ENCODE measurements around the gene TSPEAR. TPM values are rescaled to one million over a fixed set of nuclear protein-coding genes. Genes with fewer than 3 reads are reported as not detected.
A peak's percentile ranks its signal among the peaks of the same experiment; 100 is the strongest.

TSPEAR gene
- total and polyA plus RNA-seq, 2 of the 13 experiments (the other 11 are each of a cell fraction or from before 2014, with no cell fraction given) = 0.07 to 0.32 TPM

DNA sequence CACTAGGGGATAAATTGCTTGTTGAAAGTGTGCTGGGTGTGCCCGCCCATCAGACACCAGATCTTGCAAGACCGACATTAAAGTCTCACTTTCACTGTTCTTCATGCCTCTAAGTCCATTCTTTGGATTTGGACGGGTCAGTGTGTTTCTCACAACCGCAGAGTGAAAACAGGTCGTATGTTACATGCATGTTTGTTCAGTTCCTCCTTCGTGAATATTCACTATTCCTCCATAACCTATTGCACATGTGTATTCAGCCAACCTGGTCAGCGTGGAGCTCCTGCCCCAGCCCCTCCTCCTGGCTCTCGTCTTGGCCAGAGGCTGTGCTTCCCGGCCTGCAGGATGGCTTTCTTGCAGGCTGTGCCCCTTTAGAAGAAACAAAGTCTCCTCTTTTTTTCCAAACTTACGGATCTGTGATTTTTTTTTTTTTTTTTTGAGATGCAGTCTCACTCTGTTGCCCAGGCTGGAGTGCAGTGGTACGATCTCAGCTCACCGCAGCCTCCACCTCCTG lies 116.9 kb downstream of the TSPEAR start:
- H3K4me2 ChIP-seq (ENCODE audit: low read depth, low read length) = no peak overlapping the region; the same call in 1 of the 2 replicates
- TF ChIP-seq ZKSCAN5 (CRISPR knock-in tag; IDR thresholded peaks at IDR 0.05) = no peak
- no peak for TF ChIP-seq TBL1XR1 (IDR thresholded peaks at IDR 0.05; ENCODE audit: borderline replicate concordance, low read length, partially characterized antibody)
- no peak for TF ChIP-seq KAT7 (CRISPR knock-in tag; IDR thresholded peaks at IDR 0.05; ENCODE audit: borderline replicate concordance)
- TF ChIP-seq, protein P1, sequence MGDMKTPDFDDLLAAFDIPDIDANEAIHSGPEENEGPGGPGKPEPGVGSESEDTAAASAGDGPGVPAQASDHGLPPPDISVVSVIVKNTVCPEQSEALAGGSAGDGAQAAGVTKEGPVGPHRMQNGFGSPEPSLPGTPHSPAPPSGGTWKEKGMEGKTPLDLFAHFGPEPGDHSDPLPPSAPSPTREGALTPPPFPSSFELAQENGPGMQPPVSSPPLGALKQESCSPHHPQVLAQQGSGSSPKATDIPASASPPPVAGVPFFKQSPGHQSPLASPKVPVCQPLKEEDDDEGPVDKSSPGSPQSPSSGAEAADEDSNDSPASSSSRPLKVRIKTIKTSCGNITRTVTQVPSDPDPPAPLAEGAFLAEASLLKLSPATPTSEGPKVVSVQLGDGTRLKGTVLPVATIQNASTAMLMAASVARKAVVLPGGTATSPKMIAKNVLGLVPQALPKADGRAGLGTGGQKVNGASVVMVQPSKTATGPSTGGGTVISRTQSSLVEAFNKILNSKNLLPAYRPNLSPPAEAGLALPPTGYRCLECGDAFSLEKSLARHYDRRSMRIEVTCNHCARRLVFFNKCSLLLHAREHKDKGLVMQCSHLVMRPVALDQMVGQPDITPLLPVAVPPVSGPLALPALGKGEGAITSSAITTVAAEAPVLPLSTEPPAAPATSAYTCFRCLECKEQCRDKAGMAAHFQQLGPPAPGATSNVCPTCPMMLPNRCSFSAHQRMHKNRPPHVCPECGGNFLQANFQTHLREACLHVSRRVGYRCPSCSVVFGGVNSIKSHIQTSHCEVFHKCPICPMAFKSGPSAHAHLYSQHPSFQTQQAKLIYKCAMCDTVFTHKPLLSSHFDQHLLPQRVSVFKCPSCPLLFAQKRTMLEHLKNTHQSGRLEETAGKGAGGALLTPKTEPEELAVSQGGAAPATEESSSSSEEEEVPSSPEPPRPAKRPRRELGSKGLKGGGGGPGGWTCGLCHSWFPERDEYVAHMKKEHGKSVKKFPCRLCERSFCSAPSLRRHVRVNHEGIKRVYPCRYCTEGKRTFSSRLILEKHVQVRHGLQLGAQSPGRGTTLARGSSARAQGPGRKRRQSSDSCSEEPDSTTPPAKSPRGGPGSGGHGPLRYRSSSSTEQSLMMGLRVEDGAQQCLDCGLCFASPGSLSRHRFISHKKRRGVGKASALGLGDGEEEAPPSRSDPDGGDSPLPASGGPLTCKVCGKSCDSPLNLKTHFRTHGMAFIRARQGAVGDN (CRISPR knock-in tag; IDR thresholded peaks at IDR 0.05) = no peak
- TF ChIP-seq ZNF556 (CRISPR knock-in tag; IDR thresholded peaks at IDR 0.05; ENCODE audit: borderline replicate concordance) = no peak
- no peak for TF ChIP-seq FOXK2 (IDR thresholded peaks at IDR 0.05)
- no peak for TF ChIP-seq JARID2 (CRISPR knock-in tag; IDR thresholded peaks at IDR 0.05; ENCODE audit: insufficient replicate concordance)
- no peak for TF ChIP-seq CENPT (CRISPR knock-in tag; IDR thresholded peaks at IDR 0.05; ENCODE audit: low read depth)
- TF ChIP-seq NCOA2 (CRISPR knock-in tag; IDR thresholded peaks at IDR 0.05) = no peak
- no peak for TF ChIP-seq PHB2 (IDR thresholded peaks at IDR 0.05; ENCODE audit: partially characterized antibody)
- TF ChIP-seq, protein P2, sequence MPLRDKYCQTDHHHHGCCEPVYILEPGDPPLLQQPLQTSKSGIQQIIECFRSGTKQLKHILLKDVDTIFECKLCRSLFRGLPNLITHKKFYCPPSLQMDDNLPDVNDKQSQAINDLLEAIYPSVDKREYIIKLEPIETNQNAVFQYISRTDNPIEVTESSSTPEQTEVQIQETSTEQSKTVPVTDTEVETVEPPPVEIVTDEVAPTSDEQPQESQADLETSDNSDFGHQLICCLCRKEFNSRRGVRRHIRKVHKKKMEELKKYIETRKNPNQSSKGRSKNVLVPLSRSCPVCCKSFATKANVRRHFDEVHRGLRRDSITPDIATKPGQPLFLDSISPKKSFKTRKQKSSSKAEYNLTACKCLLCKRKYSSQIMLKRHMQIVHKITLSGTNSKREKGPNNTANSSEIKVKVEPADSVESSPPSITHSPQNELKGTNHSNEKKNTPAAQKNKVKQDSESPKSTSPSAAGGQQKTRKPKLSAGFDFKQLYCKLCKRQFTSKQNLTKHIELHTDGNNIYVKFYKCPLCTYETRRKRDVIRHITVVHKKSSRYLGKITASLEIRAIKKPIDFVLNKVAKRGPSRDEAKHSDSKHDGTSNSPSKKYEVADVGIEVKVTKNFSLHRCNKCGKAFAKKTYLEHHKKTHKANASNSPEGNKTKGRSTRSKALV (CRISPR knock-in tag; IDR thresholded peaks at IDR 0.05) = no peak
- TF ChIP-seq SYNCRIP (IDR thresholded peaks at IDR 0.05; ENCODE audit: insufficient read depth, low read depth, low read length) = no peak
- no peak for TF ChIP-seq KAT2B (IDR thresholded peaks at IDR 0.05; ENCODE audit: borderline replicate concordance, low read depth, low read length)
- TF ChIP-seq NFE2L2 (IDR thresholded peaks at IDR 0.05; ENCODE audit: low read length) = no peak
- no peak for TF ChIP-seq DMTF1 (CRISPR knock-in tag; IDR thresholded peaks at IDR 0.05)
- no peak for TF ChIP-seq RARG (CRISPR knock-in tag; IDR thresholded peaks at IDR 0.05; ENCODE audit: low read depth)
- no peak for TF ChIP-seq MATR3 (CRISPR knock-in tag; IDR thresholded peaks at IDR 0.05)
- no peak for TF ChIP-seq PCBP2 (optimal IDR thresholded peaks at IDR 0.05; ENCODE audit: low read depth, low read length, poor library complexity, severe bottlenecking)
- no peak for TF ChIP-seq ZNF230 (CRISPR knock-in tag; IDR thresholded peaks at IDR 0.05)
- no TSS peak for BruUV-seq (replicated peaks)
- in situ Hi-C loops (cut with HindIII; ENCODE audit: extremely low pct_ligation_motif_present, low pct_unique_long_range_greater_than_20kb) (no loop called here), intact Hi-C loops (cut with micrococcal nuclease; ENCODE audit: unreplicated experiment) (no loop called here)
- no peaks in the 10 kb centered on the region for H3K79me2 ChIP-seq (ENCODE audit: insufficient read depth, low read length)
- peaks cover 52% of the 10 kb centered on the region for H3K4me1 ChIP-seq (ENCODE audit: insufficient read depth, low read length)
- whole genome bisulfite sequencing (ENCODE audit: low lambda C conversion rate) = 94% methylated on average over 12 of the region's 12 CpGs
- H3K9me3 ChIP-seq (ENCODE audit: low read length) = no peaks in the 10 kb centered on the region
- no peak overlapping the region for H2AFZ ChIP-seq (ENCODE audit: low read length)
- no peak for FAIRE-seq
- H3K27me3 ChIP-seq (ENCODE audit: control insufficient read depth in 1 of 2, insufficient read depth in 2 of 2, low read length in 2 of 2) = no peaks in the 10 kb centered on the region
- ChIA-PET CTCF (ENCODE audit: low intra/inter-chr PET ratio, low total read pairs) (no interaction called here), POLR2A (no interaction called here)
- no peak overlapping the region; the same call in 1 of the 2 replicates for H3K9ac ChIP-seq (ENCODE audit: insufficient read depth, low read depth, low read length)
- no peak overlapping the region for H3K4me3 ChIP-seq (replicated peaks in 1 of 3; ENCODE audit: insufficient read depth in 1 of 3, low read depth in 2 of 3, low read length in 3 of 3)
- no peaks in the 10 kb centered on the region for H3K36me3 ChIP-seq (replicated peaks in 1 of 2; ENCODE audit: control insufficient read depth in 1 of 2, insufficient read depth in 2 of 2, low read length in 2 of 2)
- H3K27ac ChIP-seq (ENCODE audit: extremely low read length, insufficient read depth, low read length) = peak overlapping the region; percentile 80
- ATAC-seq = no peak
- DNase-seq (ENCODE audit: low spot score) = no peak
- no peaks in the 10 kb centered on the region for H4K20me1 ChIP-seq (ENCODE audit: insufficient read depth, low read length)
